BLaER1 treated with 17β-estradiol and CSF1 and Interleukin-3, amounts not matched to agents 10 nM and 100 nM (cell line): Measurements from ENCODE around the gene TGFBR3L.

Experiments used
- H3K27ac ChIP-seq, 11 experiments: shearing (Covaris generic); formaldehyde crosslinking; 2 replicates each; pipeline ENCODE4 v1.8.1; 2022
- H3K27me3 ChIP-seq, 11 experiments: shearing (Covaris generic); formaldehyde crosslinking; 2 replicates each; pipeline ENCODE4 v1.8.1; 2022
- H3K36me3 ChIP-seq, 11 experiments: shearing (Covaris generic); formaldehyde crosslinking; 2 replicates each; pipeline ENCODE4 v1.8.1; 2022
- H3K4me1 ChIP-seq, 10 experiments: shearing (Covaris generic); formaldehyde crosslinking; 2 replicates each; pipeline ENCODE4 v1.8.1; 2022
- H3K4me2 ChIP-seq, 11 experiments: shearing (Covaris generic); formaldehyde crosslinking; 2 replicates each; pipeline ENCODE4 v1.8.1; 2022
- H3K4me3 ChIP-seq, 10 experiments: shearing (Covaris generic); formaldehyde crosslinking; 2 replicates each; pipeline ENCODE4 v1.8.1; 2022
- H3K9ac ChIP-seq, 11 experiments: shearing (Covaris generic); formaldehyde crosslinking; 2 replicates each; pipeline ENCODE4 v1.8.1; 2022
- H3K9me3 ChIP-seq, 11 experiments: shearing (Covaris generic); formaldehyde crosslinking; replicated peaks in 1 of 11; 2 replicates each; pipeline ENCODE4 v1.8.1; 2022
- H4K20me1 ChIP-seq, 11 experiments: shearing (Covaris generic); formaldehyde crosslinking; 2 replicates each; pipeline ENCODE4 v1.8.1; 2022
- Cebpa-rat ChIP-seq, 11 experiments: shearing (Covaris generic); IDR thresholded peaks; 2 replicates each; pipeline ENCODE4 v1.8.1; 2022

Gene TGFBR3L

DNA sequence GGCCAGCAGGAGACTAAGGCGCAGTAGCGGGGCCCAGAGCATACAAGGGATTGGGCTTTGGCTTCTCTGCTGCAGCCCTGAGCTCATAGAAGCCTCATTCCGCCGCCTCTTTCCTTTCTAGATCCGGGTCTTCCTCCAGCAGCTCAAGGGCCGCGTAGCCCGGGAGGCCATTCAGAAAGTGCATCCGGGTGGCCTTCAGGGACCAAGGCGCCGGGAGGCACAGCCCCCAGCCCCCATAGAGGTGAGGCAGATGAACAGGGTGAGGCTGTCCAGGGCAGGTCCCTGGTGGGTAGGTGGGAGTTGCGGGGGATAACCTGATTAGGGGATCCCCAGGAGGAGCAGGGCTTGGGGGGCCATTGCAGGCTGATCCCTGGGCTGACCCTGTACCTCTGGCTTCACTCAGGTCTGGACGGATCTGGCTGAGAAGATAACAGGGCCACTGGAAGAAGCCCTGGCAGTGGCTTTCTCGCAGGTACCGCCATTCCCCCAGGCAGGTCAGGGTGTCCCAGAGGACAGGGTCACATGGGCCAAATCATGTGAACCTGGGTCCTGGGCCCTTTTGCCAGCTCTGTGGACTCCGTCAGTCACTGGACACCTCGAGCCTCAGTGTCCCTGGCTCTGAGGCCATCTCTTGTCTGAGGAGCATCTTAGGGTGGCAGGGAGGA lies 6.8 kb downstream of the TGFBR3L start:
- Histone ChIP-seq H3K4me1 (peaks cover 66 to 79% (median 71%) of the 10 kb centered on the region in 10 experiments), H3K9ac (peak overlapping the region; percentile 66 to 88 (median 78)), H3K27ac (peak overlapping the region; percentile 54 to 85 (median 71)), H3K4me2 (peak overlapping the region; percentile 94 to 100 (median 99)), H3K36me3 (peaks cover 13 to 21% (median 15%) of the 10 kb centered on the region in 11 experiments; a peak in 21 of 22 replicates), H3K9me3 (no peaks in the 10 kb centered on the region), H3K27me3 (peaks cover 35 to 46% (median 36%) of the 10 kb centered on the region in 11 experiments), H3K4me3 (peak overlapping the region; percentile 57 to 73 (median 63)), H4K20me1 (peaks cover 0 to 78% (median 64%) of the 10 kb centered on the region in 11 experiments; a peak in 21 of 22 replicates)
- no peak for TF ChIP-seq Cebpa-rat (IDR thresholded peaks at IDR 0.05)

DNA sequence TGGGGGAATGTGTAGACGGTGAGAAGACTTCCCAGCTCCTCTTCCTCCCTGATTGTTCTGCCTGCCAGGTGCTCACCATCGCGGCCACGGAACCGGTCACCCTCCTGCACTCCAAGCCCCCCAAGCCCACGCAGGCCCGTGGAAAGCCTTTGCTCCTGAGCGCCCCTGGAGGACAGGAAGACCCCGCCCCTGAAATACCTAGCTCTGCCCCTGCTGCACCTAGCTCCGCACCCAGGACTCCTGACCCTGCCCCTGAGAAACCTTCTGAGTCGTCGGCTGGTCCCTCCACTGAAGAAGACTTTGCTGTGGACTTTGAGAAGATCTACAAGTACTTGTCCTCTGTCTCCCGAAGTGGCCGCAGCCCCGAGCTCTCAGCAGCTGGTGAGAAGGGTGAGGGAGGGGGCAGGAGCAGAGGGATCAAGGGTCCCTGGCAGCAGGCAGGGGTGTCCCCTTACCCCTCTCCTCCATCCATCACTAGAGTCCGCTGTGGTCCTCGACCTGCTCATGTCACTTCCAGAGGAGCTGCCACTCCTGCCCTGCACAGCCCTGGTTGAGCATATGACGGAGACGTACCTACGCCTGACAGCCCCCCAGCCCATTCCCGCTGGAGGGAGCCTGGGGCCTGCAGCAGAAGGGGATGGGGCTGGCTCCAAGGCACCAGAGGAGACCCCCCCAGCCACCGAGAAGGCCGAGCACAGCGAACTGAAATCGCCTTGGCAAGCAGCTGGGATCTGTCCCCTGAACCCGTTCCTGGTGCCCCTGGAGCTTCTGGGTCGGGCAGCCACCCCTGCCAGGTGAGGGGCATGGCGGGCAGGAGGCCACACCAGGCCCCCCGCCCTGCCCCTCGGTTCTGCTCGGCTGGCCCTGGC lies 7.6 kb downstream of the TGFBR3L start:
- H3K4me1 ChIP-seq: peaks cover 60 to 74% (median 64%) of the 10 kb centered on the region in 10 experiments
- peak overlapping the region; percentile 94 to 100 (median 99) for H3K4me2 ChIP-seq
- H3K36me3 ChIP-seq: peaks cover 13 to 27% (median 18%) of the 10 kb centered on the region in 11 experiments; a peak in 21 of 22 replicates
- no peak for TF ChIP-seq Cebpa-rat (IDR thresholded peaks at IDR 0.05)
- H3K9ac ChIP-seq: peak overlapping the region in 10 of 11 experiments; percentile 52 to 88 (median 78); a peak in 16 of 22 replicates
- peaks cover 0 to 78% (median 62%) of the 10 kb centered on the region in 11 experiments; a peak in 21 of 22 replicates for H4K20me1 ChIP-seq
- H3K4me3 ChIP-seq: peak overlapping the region in 8 of 10 experiments; percentile 58 to 73 (median 63); a peak in 13 of 20 replicates
- peaks cover 27 to 39% (median 28%) of the 10 kb centered on the region in 11 experiments for H3K27me3 ChIP-seq
- H3K27ac ChIP-seq: peak overlapping the region in 5 of 11 experiments; percentile 68 to 85 (median 77); a peak in 7 of 22 replicates
- H3K9me3 ChIP-seq: no peaks in the 10 kb centered on the region

DNA sequence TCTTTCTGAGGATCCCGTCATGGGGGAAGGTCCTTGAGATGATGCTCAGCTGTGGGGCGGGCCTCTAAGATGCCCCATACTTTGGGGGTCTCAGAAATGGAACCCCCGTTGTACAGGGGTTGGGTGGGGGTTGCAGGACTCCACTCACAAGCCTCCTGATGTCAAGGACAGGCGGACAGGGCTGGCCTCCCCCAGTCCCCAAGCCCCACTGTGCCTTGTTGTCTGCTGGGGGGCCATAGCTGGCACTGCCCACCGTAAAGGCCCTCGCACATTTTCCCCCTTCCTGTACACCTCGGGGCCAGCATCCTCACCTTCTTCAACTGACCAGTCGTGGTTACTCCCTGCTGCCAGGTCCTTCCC lies 8.2 kb downstream of the TGFBR3L start:
- Histone ChIP-seq H3K4me2 (peak overlapping the region in 4 of 11 experiments; percentile 91 to 100 (median 100); a peak in 5 of 22 replicates), H3K9ac (peak overlapping the region in 2 of 11 experiments; percentile 52 to 85; a peak in 3 of 22 replicates), H3K4me3 (no peak overlapping the region), H3K27me3 (peaks cover 21 to 33% (median 22%) of the 10 kb centered on the region in 11 experiments), H4K20me1 (peaks cover 0 to 78% (median 62%) of the 10 kb centered on the region in 11 experiments; a peak in 21 of 22 replicates), H3K36me3 (peaks cover 13 to 33% (median 22%) of the 10 kb centered on the region in 11 experiments; a peak in 21 of 22 replicates), H3K27ac (no peak overlapping the region), H3K4me1 (peaks cover 54 to 68% (median 58%) of the 10 kb centered on the region in 10 experiments), H3K9me3 (no peaks in the 10 kb centered on the region)
- TF ChIP-seq Cebpa-rat (IDR thresholded peaks at IDR 0.05): no peak

DNA sequence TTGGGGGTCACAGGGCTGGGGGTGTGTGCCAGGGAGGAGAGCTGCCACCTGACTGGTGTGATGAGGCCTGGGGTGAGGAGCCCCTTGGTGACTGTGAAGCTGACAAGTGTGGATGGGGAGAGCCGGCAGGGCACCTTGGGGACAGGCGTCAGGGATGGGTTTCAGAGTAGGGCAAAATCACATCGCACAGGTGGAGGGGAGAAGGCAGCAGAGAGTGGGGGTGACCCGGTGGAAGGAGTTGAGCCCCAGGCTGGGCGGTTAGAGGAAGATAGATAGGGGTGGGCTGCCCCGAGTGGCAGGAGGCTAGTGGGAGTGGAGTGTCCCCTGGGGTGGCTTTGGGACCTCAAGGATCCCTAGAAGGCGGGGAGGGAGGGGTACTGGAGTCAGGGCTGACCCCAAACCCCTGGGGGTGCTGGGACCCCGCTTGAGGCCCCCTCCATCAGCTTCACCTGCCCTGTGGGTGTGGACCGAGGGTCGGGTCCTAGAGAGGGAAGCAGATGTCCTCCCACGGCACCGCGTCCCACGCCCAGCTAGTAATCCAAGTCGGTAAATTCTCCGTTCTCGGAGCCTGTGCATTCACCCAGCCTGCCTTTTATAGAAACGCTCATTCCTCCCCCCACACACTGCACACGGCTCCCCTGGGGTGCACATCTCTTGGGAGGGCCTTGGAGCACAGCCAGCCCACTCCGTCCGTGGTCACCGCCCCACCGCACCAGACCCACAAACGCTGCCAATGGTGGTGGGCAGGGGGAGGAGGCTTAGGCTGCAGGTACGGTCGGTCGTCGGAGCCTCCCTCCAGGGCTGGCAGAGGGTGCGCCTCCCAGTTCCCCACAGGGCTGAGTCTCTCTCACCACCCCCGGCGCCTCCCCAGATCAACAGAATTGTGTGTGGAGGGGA lies 8.9 kb downstream of the TGFBR3L start:
- no peak overlapping the region for H3K27ac ChIP-seq

DNA sequence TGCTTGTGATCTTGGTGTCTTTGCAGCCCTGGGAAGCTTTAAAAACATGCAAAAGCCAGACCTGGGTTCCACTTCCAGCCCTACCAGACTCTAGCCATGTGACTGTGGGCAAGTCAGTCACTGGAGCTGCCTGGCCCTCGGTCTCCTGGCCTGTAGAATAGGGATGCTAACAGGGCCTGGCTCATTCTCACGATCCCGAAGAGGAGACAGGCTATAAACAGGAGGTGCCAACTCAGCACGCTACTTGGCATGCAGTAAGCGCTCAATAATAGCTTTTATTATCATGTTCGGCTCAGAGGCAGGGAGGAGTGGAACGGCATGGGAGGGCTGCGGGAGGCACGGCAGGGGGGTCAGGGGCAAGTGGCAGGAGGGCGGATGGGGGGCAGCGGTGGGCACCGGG lies 9.6 kb downstream of the TGFBR3L start:
- H3K4me2 ChIP-seq: peak overlapping the region; percentile 38 to 96 (median 91)
- H3K4me1 ChIP-seq: peaks cover 42 to 61% (median 53%) of the 10 kb centered on the region in 10 experiments
- no peaks in the 10 kb centered on the region for H3K9me3 ChIP-seq
- H3K27me3 ChIP-seq: peaks cover 7 to 18% (median 8%) of the 10 kb centered on the region in 11 experiments
- no peak overlapping the region for H3K4me3 ChIP-seq
- no peak for TF ChIP-seq Cebpa-rat (IDR thresholded peaks at IDR 0.05)
- H3K27ac ChIP-seq: no peak overlapping the region
- peaks cover 0 to 79% (median 69%) of the 10 kb centered on the region in 11 experiments; a peak in 21 of 22 replicates for H4K20me1 ChIP-seq
- peak overlapping the region in 4 of 11 experiments; percentile 18 to 56 (median 38); a peak in 4 of 22 replicates for H3K9ac ChIP-seq
- peaks cover 13 to 41% (median 28%) of the 10 kb centered on the region in 11 experiments; a peak in 21 of 22 replicates for H3K36me3 ChIP-seq

More for the DNA sequence above, 8.9 kb downstream of the TGFBR3L start:
- H4K20me1 ChIP-seq: peaks cover 0 to 79% (median 65%) of the 10 kb centered on the region in 11 experiments; a peak in 21 of 22 replicates
- no peaks in the 10 kb centered on the region for H3K9me3 ChIP-seq
- H3K9ac ChIP-seq: peak overlapping the region in 6 of 11 experiments; percentile 18 to 85 (median 39); a peak in 9 of 22 replicates
- no peak for TF ChIP-seq Cebpa-rat (IDR thresholded peaks at IDR 0.05)
- peaks cover 14 to 25% (median 15%) of the 10 kb centered on the region in 11 experiments for H3K27me3 ChIP-seq
- H3K4me1 ChIP-seq: peaks cover 49 to 62% (median 53%) of the 10 kb centered on the region in 10 experiments
- peak overlapping the region; percentile 38 to 96 (median 63) for H3K4me2 ChIP-seq
- H3K36me3 ChIP-seq: peaks cover 13 to 38% (median 26%) of the 10 kb centered on the region in 11 experiments; a peak in 21 of 22 replicates
- no peak overlapping the region for H3K4me3 ChIP-seq

DNA sequence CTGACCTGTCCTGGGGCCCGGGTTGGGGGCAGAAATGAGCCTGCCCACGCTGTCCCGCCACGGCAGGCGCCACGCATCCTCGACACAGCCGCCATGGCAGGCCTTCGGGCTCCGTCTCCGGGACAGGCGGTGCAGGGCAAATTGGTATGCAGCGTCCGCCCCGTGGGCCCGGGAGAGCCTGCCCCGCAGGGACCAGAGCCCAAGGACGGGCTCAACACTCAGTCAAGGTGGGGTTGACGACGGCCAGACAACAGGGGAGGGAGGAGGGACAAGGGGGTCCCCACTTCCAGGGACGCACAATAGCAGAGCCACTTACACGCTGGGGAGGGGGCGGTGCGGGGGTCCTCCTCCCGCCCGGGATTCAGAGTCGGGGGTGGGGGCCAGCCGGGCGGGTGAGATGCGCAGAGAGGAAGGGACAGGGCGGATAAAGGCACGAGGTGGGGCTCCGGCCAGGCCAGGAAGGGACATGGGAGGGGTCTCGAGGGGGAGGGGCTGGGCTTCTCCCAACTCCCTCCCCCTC lies 10.1 kb downstream of the TGFBR3L start:
- Histone ChIP-seq H3K9ac (peak overlapping the region in 6 of 11 experiments; percentile 48 to 78 (median 62); a peak in 6 of 22 replicates), H3K36me3 (peaks cover 13 to 41% (median 28%) of the 10 kb centered on the region in 11 experiments; a peak in 21 of 22 replicates), H3K27ac (no peak overlapping the region), H4K20me1 (peaks cover 0 to 79% (median 73%) of the 10 kb centered on the region in 11 experiments; a peak in 21 of 22 replicates), H3K9me3 (no peaks in the 10 kb centered on the region), H3K27me3 (peaks cover 2 to 14% (median 3%) of the 10 kb centered on the region in 11 experiments), H3K4me1 (peaks cover 37 to 61% (median 53%) of the 10 kb centered on the region in 10 experiments), H3K4me3 (peak overlapping the region in 9 of 10 experiments; percentile 54 to 68 (median 60); a peak in 15 of 20 replicates), H3K4me2 (peak overlapping the region; percentile 91 to 98 (median 94))
- TF ChIP-seq Cebpa-rat (IDR thresholded peaks at IDR 0.05): no peak

DNA sequence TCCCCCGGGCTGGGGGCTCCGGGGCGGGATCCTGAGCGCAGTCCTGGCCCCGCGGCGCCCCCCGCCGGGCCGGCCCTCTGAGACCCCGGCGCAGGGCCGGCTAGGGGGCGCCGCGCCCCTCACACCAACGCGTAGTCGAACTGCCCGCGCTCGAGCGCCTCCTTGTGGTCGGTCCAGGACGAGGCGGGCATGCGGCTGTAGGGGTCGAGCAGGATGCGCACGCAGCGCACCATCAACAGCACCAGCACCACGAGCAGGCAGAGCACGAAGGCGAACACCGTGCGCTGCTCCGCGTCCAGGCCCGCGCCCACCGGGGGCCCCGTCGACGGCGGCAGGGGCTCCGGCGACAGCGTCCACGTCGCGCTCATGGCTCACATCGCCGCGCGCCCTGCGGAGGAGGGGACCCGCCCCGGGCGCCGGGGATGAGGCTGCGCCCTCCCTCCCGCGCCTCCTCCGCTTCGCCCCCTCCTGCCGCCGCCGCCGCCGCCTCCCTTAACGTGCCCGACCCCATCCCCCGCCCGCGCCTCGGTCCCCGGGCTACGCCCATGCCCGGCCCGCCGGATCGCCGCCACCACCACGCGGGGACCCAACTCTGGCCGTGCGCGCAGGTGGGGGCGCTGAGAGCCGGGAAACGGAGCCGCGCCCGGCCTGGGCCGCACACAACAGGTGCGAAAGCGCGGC lies 10.7 kb downstream of the TGFBR3L start:
- H3K9ac ChIP-seq: peak overlapping the region; percentile 28 to 78 (median 62); a peak in 19 of 22 replicates

More for the DNA sequence above, 10.7 kb downstream of the TGFBR3L start:
- Histone ChIP-seq H3K4me1 (peaks cover 38 to 64% (median 56%) of the 10 kb centered on the region in 10 experiments), H3K27ac (peak overlapping the region in 6 of 11 experiments; percentile 39 to 67 (median 52); a peak in 9 of 22 replicates), H3K9me3 (no peaks in the 10 kb centered on the region), H3K4me3 (peak overlapping the region; percentile 54 to 68 (median 59)), H4K20me1 (peaks cover 0 to 83% (median 76%) of the 10 kb centered on the region in 11 experiments; a peak in 21 of 22 replicates), H3K4me2 (peak overlapping the region; percentile 91 to 98 (median 94)), H3K27me3 (peaks cover 0 to 12% (median 0%) of the 10 kb centered on the region in 11 experiments; a peak in 4 of 22 replicates), H3K36me3 (peaks cover 13 to 45% (median 32%) of the 10 kb centered on the region in 11 experiments)
- TF ChIP-seq Cebpa-rat (IDR thresholded peaks at IDR 0.05): no peak
